Neural cell (in vitro differentiated cells): Measurements from ENCODE around the gene CDO1.

Experiments
- CTCF ChIP-seq: fragments of 450-650 bp; IDR thresholded peaks from 2 replicates; pipeline ENCODE4 v1.5.1; 2014; ENCODE audit warnings: antibody characterized with exemption, mild to moderate bottlenecking, moderate library complexity; ENCODE audit not compliant: poor library complexity, severe bottlenecking
- EP300 ChIP-seq: fragments of 450-650 bp; conservative IDR thresholded peaks from 2 replicates; pipeline ENCODE4 v1.6.1; 2014; ENCODE audit warnings: antibody characterized with exemption, mild to moderate bottlenecking, moderate library complexity; ENCODE audit not compliant: poor library complexity, severe bottlenecking
- EZH2 ChIP-seq: fragments of 200-600, 300-800 bp; shearing (Covaris generic), sonication (generic); IDR thresholded peaks from 2 replicates; pipeline ENCODE4 v1.6.1; 2014; ENCODE audit warnings: antibody characterized with exemption, low read length, borderline replicate concordance, mild to moderate bottlenecking; ENCODE audit not compliant: insufficient read depth, poor library complexity, severe bottlenecking
- POLR2AphosphoS5 ChIP-seq: IDR thresholded peaks from 2 replicates; pipeline ENCODE4 v1.6.1; 2012
- RAD21 ChIP-seq: fragments of 450-650 bp; conservative IDR thresholded peaks from 2 replicates; pipeline ENCODE4 v1.6.1; 2014; ENCODE audit warnings: antibody characterized with exemption, mild to moderate bottlenecking, moderate library complexity
- REST ChIP-seq: IDR thresholded peaks from 2 replicates; pipeline ENCODE4 v1.6.1; 2012; ENCODE audit warnings: borderline replicate concordance
- SMC3 ChIP-seq: fragments of 450-650 bp; conservative IDR thresholded peaks from 2 replicates; pipeline ENCODE4 v1.6.1; 2014; ENCODE audit warnings: antibody characterized with exemption, mild to moderate bottlenecking, moderate library complexity; ENCODE audit not compliant: poor library complexity
- TAF1 ChIP-seq: IDR thresholded peaks from 2 replicates; pipeline ENCODE4 v1.6.1; 2012; ENCODE audit warnings: low read depth

GRCh38 chr5:115788440-115788839 is 28.0 kb downstream of the CDO1 start:
- TF ChIP-seq CTCF (no peak), RAD21 (no peak), EZH2 (no peak), EP300 (no peak), POLR2AphosphoS5 (no peak), REST (no peak), TAF1 (no peak), SMC3 (no peak)
